HG02852 (cell line): Measurements from ENCODE around the gene GNB1L.
"Not testable (repeated sequence)": the region's sequence is repeated elsewhere in the genome, so short reads cannot be mapped to it uniquely, and the experiment has no call there.

Source experiments
- ATAC-seq: cut with Tn5 transposase; IDR thresholded peaks from one replicate; pipeline ENCODE4 v1.9.1; 2021; ENCODE audit warnings: mild to moderate bottlenecking, moderate library complexity; ENCODE audit not compliant: unreplicated experiment

Gene GNB1L

GRCh38 chr22:19799322-19800190 is 55.1 kb downstream of the GNB1L start:
- ATAC-seq = no peak

GRCh38 chr22:19798891-19799293 is 55.8 kb downstream of the GNB1L start:
- ATAC-seq = no peak

- no peak for ATAC-seq
Observed at GRCh38 chr22:19798003-19798665, 56.5 kb downstream of the GNB1L start.

GRCh38 chr22:19797086-19798002 is 57.3 kb downstream of the GNB1L start:
- no peak for ATAC-seq

- ATAC-seq = no peak
Observed at GRCh38 chr22:19796160-19796559, 58.5 kb downstream of the GNB1L start.

- no peak for ATAC-seq
Observed at GRCh38 chr22:19795617-19796008, 59.1 kb downstream of the GNB1L start.

GRCh38 chr22:19793661-19794310 is 60.9 kb downstream of the GNB1L start:
- no peak for ATAC-seq

GRCh38 chr22:19793161-19793560 is 61.5 kb downstream of the GNB1L start:
- no peak for ATAC-seq

GRCh38 chr22:19792383-19792896 is 62.2 kb downstream of the GNB1L start:
- ATAC-seq = not testable (repeated sequence)

- no peak for ATAC-seq
Observed at GRCh38 chr22:19791894-19792293, 62.8 kb downstream of the GNB1L start.

- no peak for ATAC-seq
Observed at GRCh38 chr22:19791243-19791642, 63.4 kb downstream of the GNB1L start.

- no peak for ATAC-seq
Observed at GRCh38 chr22:19789828-19790227, 64.8 kb downstream of the GNB1L start.

- ATAC-seq = no peak
Observed at GRCh38 chr22:19789406-19789805, 65.3 kb downstream of the GNB1L start.

GRCh38 chr22:19788661-19789225 is 65.9 kb downstream of the GNB1L start:
- ATAC-seq = no peak

GRCh38 chr22:19787849-19788141 is 66.9 kb downstream of the GNB1L start:
- ATAC-seq = no peak

GRCh38 chr22:19786959-19787848 is 67.5 kb downstream of the GNB1L start:
- no peak for ATAC-seq

- ATAC-seq = no peak
Observed at GRCh38 chr22:19786264-19786585, 68.4 kb downstream of the GNB1L start.

- ATAC-seq = no peak
Observed at GRCh38 chr22:19785461-19786263, 69.0 kb downstream of the GNB1L start.
